ENCODE measurements around the gene HACD3.
"Not testable (repeated sequence)": the region's sequence is repeated elsewhere in the genome, so short reads cannot be mapped to it uniquely, and the experiment has no call there.

HACD3 gene

DNA sequence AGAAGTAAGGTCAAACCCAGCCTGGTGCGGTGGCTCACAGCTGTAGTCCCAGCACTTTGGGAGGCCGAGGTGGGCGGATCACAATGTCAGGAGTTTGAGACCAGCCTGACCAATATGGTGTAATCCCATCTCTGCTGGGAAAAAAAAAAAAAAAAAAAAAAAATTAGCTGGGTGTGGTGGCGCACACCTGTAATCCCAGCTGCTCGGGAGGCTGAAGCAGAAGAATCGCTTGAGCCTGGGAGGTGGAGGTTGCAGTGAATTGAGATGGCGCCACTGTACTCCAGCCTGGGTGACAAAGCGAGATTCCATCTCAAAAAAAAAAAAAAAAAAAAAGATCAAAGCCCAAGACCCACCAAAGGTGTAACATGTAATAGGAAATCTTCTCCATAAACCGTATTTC lies 19.0 kb downstream of the HACD3 start:
- not testable (repeated sequence) for DNase-seq (ENCODE audit: low read depth in 2 of 2)

DNA sequence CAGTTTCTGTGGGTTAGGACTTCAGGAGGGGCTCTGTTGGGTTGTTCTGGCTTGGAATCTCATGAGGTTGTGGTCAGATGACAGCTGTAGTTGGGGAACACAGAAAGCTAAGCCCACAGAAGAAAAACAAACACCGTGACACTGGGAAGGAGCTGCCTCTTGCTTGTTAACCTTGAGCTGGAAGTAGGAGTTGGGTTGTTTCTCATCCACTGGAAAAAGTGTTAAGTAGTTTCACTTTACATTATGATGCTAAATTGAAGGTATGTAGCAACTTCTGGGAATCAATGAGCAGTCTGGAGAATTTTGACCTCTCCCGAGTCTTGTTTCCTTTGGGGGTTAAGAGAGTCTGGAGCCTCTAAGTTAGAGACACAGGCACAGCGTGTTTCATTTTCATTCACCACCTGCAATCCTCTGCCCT lies 20.4 kb downstream of the HACD3 start:
- no peak for DNase-seq (ENCODE audit: low read depth in 2 of 2)

DNA sequence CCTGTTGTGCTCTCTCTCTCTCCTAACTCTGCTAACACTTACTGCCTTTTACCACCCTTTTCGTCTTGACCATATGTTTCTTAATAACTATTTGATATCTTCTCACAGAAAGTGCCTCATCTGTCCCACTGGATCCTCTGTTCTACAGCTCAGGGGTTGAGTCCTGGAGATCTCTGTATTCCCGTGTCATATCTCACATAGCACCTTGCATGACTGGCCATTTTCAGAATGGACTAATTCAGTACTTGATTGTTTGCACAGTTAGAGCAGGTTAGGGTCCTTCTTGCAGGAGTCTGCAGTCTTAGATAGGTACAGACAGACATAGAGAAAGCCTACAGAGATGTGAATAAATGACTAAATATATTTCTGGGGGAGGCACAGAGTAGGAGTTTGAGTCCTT lies 20.9 kb downstream of the HACD3 start:
- no peak for DNase-seq (ENCODE audit: low read depth in 2 of 2)

DNA sequence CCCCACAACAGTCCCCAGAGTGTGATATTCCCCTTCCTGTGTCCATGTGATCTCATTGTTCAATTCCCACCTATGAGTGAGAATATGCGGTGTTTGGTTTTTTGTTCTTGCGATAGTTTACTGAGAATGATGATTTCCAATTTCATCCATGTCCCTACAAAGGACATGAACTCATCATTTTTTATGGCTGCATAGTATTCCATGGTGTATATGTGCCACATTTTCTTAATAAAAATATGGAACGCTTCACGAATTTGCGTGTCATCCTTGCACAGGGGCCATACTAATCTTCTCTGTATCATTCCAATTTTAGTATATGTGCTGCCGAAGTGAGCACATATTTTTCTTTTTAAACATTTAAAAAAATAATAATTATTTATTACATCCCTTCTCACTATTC lies 22.6 kb downstream of the HACD3 start:
- not testable (repeated sequence) for DNase-seq (ENCODE audit: low read depth in 2 of 2)

DNA sequence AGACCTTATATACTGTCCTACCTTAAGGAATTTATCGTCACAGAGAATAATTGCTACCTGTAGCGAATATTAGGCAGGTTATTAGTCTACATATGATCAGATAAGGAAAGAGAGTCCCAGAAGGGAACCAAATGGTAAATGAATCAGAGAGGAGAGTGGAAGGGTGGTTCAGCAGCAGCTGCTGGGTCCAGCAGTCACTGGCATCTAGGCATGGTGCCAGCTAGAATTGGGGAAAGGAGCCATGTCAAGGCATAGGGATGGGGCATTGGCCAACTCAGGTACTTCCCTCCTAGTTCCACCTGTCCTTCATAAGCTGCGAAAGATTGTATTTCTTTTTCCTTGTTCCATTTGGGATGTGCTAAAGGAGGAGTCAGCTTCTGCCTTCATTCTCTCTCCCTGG lies 23.4 kb downstream of the HACD3 start:
- no peak for DNase-seq (ENCODE audit: low read depth in 2 of 2)

DNA sequence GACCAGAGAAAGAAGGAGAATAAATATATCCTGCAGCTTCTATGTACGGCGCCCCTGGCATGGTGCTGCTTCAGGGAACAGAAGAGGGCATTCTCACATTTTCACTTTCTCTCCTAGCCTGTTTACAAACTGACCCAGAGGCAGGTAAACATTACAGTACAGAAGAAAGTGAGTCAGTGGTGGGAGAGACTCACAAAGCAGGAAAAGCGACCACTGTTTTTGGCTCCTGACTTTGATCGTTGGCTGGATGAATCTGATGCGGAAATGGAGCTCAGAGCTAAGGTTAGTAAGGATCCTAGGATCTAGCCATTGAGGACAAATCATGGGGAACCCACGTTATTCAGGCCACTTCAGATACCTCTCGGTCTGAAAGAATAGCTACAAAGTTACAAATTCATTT lies 26.4 kb downstream of the HACD3 start:
- no peak for DNase-seq (ENCODE audit: low read depth in 2 of 2)

DNA sequence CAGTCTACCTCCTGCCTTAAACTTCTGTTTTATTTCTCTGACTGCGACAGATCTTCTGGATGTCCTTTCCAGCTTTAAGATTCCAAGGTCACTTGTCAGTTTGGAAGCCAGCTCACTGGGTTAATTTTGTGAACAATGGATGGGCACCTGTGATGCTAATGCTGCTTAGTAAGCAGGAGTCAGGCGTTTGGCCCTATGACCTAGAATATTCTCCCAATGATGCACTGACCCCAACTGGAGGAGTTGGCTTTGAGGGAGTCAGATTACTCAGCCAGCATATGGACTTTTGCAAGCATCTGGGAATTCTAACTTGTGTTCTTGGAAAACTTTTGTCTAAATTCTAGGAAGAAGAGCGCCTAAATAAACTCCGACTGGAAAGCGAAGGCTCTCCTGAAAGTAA lies 28.1 kb downstream of the HACD3 start:
- DNase-seq (ENCODE audit: low read depth in 2 of 2), result no peak

DNA sequence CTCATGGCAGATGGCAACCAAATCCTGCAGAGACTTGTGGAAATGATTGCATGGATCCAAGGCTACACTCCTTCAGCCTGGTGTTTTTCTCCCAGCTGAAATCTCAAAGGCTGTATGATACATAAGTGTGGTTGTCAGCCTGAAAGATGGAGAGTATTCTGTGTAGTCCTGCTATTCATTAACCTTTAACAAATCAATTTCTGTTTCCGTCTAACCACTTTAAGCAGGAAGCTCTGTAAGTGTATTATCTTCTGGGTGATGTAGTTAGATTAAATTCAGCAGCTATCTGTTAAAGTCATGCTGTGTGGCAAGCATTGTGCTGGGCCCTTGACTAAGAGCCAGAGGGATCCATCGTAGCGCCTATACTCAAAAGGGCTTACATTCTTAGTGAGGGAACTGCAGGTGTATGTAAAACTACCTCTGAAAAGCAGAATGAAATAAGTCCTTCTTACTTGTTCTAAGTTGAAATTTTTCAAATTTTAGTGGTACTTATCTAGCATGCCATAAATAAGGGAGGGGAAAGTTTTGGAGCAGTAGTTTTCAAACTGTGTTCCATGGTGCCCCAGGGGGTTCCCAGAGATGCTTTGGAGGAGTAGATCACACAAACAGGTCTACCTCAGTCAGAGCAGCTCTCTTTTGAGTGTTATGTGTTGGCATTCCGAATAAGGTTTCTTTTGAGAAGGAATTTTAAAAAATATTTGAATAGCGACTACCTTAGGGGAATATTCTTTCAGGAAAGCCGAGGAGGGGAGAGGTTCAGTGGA lies 28.9 kb downstream of the HACD3 start:
- no peak for DNase-seq (ENCODE audit: low read depth in 2 of 2)

DNA sequence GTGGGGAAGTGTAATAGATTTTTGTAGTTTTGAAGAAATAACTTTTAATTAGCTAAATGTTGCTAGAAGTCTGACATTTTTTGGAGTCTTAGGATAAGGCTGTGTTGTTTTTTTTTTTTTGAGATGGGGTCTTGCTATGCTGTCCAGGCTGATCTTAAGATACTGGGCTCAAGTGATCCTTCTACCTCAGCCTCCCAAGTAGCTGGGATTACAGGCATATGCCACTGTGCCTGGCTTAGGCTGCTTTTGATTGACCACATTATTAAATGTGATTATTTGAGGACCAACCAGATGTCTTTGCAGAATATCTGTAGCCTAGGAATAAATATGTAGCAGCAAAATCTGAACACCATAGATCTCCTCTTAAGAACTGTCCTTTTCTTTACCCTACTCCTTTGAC lies 29.7 kb downstream of the HACD3 start:
- no peak for DNase-seq (ENCODE audit: low read depth in 2 of 2)

DNA sequence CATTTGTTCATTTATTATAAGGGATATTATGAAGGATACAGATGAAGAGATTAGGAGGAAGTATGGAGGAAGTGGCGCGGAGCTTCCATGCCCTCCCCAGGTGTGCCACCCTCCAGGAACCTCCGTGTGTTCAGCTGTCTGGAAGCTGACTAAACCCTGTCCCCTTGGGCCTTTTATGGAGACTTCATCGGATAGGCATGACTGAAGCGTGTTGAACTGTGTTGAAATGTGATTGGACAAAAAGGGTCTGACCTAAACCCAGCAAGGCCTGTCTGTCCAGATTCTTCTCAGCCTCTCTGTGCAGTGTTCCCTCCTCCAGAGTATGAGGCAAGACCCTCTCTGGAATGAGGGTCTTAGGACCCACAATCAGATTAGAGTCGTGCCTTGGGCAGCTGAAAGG lies 31.7 kb downstream of the HACD3 start:
- no peak for DNase-seq (ENCODE audit: low read depth in 2 of 2)

DNA sequence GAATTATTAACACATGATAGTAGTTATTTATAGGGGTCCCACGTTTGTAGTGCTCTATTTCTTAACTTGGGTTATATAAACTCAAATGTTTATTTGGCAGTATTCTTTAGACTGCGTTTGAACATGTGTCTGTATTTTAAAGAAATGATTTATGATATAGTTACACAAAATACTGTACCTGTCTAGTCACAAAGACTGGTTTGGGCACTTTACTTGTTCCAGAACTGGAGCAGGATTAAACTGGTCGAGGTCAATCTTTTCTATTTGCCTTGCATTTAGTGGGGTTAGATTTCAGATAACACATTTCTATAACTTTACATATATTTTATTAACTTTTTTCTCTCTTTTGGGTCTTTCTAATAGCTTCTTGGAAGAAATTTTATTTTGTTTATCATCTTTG lies 39.5 kb downstream of the HACD3 start:
- no peak for DNase-seq (ENCODE audit: low read depth in 2 of 2)

DNA sequence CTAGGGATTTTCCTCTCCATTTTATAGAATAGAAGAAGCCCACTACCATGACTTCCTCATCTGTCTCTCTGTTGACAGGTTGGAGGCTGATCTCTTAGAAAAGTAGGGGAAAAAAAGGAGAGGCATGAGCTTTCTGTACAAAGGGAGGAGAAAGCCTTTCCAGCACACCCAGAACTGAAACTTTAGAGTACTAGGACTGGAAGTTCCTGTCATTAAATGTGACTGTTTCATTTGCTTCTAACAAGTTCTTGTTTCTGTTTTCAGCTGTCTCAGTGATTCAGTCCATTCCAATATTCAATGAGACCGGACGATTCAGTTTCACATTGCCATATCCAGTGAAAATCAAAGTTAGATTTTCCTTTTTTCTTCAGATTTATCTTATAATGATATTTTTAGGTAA lies 41.7 kb downstream of the HACD3 start:
- no peak for DNase-seq (ENCODE audit: low read depth in 2 of 2)

DNA sequence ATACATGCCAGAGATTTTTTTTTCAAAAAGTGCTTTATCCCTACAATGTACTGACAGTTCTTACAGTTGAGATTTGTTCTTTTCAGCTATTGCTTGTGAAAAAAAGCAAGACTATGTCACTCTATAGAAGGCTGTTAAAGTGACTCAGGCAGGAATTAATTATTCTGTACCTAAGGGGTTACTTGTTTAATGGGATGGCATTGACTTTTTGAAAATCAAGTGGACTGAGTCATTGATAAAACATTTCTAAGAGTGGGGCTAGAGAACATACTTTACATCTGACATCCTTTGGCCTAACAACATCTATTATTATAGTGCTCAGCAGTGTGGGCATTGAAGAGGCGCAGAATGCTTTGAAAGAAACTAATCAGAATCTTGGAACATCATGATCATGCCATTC lies 46.4 kb downstream of the HACD3 start:
- no peak for DNase-seq (ENCODE audit: low read depth in 2 of 2)

DNA sequence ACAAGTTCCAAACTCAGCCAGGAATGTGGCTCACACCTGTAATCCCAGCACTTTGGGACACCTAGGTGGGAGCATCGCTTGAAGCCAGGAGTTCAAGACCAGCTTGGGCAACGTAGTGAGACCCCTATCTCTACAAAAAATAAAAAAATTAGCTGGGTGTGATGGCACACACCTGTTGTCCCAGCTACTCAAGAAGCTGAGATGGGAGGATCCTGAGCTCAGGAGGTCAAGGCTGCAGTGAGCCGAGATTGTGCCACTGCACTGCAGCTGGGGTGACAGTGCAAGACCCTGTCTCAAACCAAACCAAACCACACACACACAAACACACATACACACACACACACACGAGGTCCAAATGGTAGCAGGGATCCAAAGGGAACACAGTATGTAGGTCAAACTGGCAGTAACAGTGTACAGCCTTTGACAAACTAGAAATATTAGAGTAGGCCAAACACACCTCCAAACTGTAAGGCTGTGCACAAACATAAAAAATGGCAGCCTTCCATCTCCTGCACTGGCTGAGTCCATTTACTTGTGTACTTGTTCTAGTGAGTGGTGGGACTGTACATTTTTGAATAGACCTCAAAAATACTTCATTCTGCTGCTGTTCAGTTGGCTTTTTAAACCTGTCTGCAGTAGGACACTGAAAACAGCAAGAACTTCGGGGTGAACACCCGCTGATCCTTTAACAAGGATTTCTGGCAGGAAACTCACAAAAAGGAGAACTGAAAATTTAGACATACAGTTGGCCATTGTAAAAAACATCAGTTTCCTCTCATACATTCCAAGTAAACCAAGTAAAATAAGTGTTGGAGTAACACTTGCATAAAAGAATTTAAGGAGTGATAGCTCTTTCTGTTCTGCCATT lies 47.1 kb downstream of the HACD3 start:
- no peak for DNase-seq (ENCODE audit: low read depth in 2 of 2)

DNA sequence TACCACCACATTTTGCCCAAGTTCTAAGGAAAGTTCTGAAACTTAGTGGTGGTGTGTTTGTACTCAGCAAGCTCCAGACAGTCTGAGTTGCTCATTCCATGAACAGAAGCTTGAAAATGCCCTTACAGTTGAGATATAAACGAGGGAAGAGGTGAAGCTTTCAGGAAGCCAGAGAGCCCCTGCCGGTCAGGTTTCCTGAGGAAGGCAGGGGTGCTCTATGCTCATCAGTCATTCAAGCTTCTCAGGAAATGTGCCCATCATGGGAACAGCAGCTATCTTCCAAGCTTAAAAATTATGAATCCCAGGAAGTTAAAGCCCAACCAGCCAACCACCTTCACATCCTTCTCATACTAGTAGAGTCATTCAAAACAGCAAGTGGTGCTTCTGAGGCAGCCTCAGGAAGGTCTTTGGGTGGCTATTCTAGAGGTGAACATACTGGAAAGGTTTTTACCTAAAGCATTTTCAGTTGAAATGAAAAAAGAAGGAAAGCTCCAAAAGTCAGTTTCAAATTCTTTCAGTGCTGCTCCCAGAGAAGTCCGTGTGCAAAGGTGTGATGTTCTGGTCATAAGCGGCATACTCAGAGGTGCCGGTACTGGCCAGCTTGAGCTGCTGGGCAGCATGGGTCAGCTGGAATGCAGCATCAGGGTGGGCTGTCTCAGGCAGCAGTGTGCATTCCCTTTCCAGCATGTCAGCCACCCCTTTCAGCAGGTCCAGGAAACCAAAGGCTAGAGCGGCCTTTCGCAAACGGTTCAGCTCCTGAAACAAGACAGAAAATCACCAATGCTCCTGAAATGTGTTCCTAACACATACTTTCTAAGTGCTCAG lies 48.9 kb downstream of the HACD3 start:
- DNase-seq (ENCODE audit: low read depth in 2 of 2), result no peak

DNA sequence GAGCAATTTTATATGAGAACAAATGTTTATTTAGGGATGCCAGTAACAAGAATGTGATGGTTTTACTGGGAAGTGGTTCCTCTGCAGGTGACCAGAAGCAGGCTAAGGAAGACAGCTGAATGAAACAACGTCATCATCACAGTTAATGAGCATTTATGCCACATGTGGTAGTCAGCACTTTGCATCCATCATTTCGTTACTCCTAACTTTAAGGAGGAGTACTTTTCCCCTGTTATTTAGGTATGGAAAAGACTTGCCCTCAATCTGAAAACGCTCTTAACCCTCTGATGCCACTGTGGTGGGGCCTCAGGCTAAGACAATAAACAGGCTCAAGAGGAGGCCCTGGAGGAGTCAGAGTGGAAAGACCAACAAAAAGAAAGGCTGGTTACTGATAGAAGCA lies 49.5 kb downstream of the HACD3 start:
- DNase-seq (ENCODE audit: low read depth in 2 of 2), result no peak

DNA sequence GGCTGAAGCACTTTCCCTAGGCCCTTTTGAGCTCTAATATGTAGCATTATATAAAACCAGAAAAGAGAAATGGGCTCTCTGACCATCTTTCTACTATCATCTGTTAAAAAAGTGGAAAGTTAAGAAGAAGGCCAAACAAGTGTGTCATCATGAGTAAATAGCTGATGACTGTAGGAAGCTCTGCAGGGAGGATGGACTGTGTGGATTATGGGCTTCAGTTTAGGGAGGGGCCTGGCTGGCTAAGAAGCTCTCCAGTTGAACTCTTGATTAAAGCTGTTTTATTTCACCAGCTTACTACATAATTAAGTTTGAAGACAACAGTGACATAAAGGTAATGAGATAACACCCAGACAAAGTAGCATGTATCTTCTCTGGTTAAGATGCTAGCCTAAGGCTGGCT lies 50.0 kb downstream of the HACD3 start:
- DNase-seq (ENCODE audit: low read depth in 2 of 2), result no peak

DNA sequence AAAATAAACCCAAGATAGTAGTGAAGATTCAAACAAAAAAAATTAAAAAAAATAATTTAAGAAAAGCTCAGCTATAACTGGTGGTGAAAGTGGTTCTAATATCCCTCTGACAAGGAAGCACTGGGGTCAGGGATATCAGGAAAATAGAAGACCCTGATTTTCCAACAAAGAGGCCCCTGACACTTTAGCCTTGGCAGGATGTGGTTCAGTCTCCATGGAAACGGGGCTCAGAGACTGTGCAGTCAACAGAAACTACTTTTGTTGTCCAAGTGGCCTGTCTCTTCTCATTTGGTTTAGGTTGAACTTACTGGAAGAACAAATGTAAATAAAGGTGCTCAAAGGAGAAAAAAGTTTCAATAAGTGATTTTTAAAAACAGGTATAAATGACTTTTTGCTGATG lies 53.4 kb downstream of the HACD3 start:
- DNase-seq (ENCODE audit: low read depth in 2 of 2), result peak in 1 of 2 donors; percentile 14

DNA sequence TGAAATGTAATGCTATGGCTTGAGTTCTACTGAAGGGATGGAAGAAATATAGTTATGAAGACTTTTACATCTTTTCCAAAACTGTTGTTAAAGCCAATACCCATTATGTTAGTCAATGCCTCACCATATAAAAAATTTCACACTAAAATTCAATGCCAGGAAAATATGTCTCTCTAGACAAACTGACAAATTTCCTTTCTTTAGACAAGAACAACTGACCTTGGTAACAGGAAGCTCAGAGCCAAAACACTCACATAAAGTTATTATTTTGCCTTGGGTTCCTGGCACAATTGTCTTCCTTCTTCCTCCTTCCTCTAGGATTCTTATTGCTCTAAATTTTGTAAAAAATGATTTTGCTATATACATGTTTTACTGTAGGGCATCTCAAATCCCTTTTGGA lies 54.0 kb downstream of the HACD3 start:
- DNase-seq (ENCODE audit: low read depth in 2 of 2), result no peak

DNA sequence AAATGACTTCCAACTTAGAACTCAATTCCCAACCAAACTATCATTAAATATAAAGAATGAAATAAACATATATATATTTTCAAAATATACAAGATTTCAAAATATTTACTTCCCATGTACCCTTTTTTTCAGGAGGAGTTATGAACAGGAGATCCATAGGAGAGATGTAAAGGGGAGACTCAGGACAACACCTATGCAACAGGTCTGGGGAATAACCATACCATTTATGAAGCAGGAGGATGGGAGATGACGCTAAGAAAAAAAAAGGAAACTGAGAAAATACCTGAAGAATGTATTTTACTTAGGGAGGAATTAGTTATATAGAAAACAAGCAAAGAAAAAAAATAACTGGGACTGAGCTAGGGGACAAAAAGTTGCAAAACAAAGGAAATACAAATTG lies 56.8 kb downstream of the HACD3 start:
- DNase-seq (ENCODE audit: low read depth in 2 of 2), result no peak

DNA sequence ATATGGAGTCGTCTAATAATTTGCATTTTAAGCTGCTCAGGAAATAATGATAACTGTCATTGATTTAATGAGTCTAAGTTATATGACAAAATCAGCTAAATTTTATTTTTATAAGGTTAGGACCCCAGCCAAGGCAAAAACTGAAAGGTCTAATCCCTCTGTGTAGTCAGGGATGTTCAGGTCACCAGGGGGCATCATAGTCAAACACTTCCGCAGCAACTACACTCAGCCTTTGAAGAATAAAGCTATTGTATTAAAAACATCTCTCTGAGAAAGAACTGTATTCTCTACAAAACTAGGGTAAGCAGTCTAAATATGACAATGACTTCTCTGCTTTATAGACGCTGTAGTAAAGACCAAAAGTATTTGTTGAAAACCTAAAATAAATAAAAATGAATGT lies 65.7 kb downstream of the HACD3 start:
- no peak for DNase-seq (ENCODE audit: low read depth in 2 of 2)

DNA sequence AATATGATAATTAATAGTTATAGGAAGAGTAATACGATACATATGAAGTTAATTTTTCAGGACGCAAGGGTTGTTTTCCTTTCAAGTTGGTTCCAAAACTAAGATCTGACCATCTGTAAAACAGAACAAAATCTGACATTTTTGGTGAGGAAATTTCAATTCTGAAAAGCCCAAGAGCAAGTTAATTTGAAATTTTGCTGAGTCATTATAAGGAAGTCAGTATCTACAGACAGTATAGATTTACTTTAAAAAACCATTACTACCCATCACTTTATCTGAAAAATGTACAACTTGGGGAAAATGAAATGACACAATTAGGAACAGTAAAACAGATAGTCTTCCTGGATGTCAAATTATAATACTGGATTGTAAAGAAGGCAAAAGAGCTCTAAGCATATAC lies 68.2 kb downstream of the HACD3 start:
- DNase-seq (ENCODE audit: low read depth in 2 of 2), result no peak

Data from stimulated activated CD8-positive, alpha-beta memory T cell treated with anti-CD3 and anti-CD28 coated beads, Interleukin-15, amount 100 ng/mL, for 48 hours (primary cell).